H1 (cell line): Measurements from ENCODE around the gene SLC38A1. TPM values are rescaled to one million over a fixed set of nuclear protein-coding genes. Genes with fewer than 3 reads are reported as not detected.
A peak's percentile ranks its signal among the peaks of the same experiment; 100 is the strongest.

Experiments
- CTCF ChIA-PET: fragments of 300-600 bp; sonication (Branson Sonifier 250); formaldehyde crosslinking; loops from one replicate; lab custom pipeline; 2021; ENCODE audit not compliant: partially characterized antibody; lab: Charles Lee
- POLR2A ChIA-PET: fragments of 300-600 bp; sonication (Branson Sonifier 250); formaldehyde crosslinking; loops from one replicate; lab custom pipeline; 2021; ENCODE audit warnings: inconsistent platforms; ENCODE audit not compliant: partially characterized antibody; lab: Charles Lee
- DNase-seq, 2 experiments: peaks; one replicate each; pipeline versions ENCODE4 v3.0.0 to v3.0.0-alpha.2; 2010 to 2022; ENCODE audit warnings: low spot score in 2 of 2, low read depth in 1 of 2, mixed read lengths in 1 of 2
- FAIRE-seq: peaks from 2 replicates; lab custom pipeline; 2011; peaks lifted over from hg19 to GRCh38; lab: Jason Lieb, UNC
- H2AFZ ChIP-seq: 2 replicates; pipeline ENCODE4 v1.8.1; 2012; ENCODE audit warnings: low read length, inconsistent platforms
- H2AK5ac ChIP-seq: 2 replicates; pipeline ENCODE4 v1.6.1; 2013; ENCODE audit warnings: low read depth, low read length
- H2BK120ac ChIP-seq: replicated peaks from 2 replicates; pipeline ENCODE3; 2013; ENCODE audit warnings: low read depth, low read length, inconsistent platforms
- H2BK12ac ChIP-seq: 2 replicates; pipeline ENCODE4 v1.6.1; 2013; ENCODE audit warnings: low read depth, low read length
- H2BK15ac ChIP-seq: 2 replicates; pipeline ENCODE4 v1.6.1; 2013; ENCODE audit warnings: low read length
- H2BK20ac ChIP-seq: 2 replicates; pipeline ENCODE4 v1.6.1; 2013; ENCODE audit warnings: low read length
- H2BK5ac ChIP-seq: 2 replicates; pipeline ENCODE4 v1.6.1; 2013; ENCODE audit warnings: low read depth, low read length
- H3K14ac ChIP-seq: 2 replicates; pipeline ENCODE4 v1.6.1; 2013; ENCODE audit warnings: inconsistent platforms; ENCODE audit not compliant: insufficient read length
- H3K18ac ChIP-seq: 2 replicates; pipeline ENCODE4 v1.6.1; 2013; ENCODE audit warnings: low read length; ENCODE audit errors: extremely low read depth
- H3K23ac ChIP-seq: 2 replicates; pipeline ENCODE4 v1.6.1; 2013; ENCODE audit warnings: inconsistent platforms; ENCODE audit not compliant: insufficient read length
- H3K23me2 ChIP-seq: 2 replicates; pipeline ENCODE4 v1.6.1; 2013; ENCODE audit warnings: low read depth, low read length
- H3K27ac ChIP-seq: 2 replicates; pipeline ENCODE4 v1.6.1; 2011; ENCODE audit warnings: low read depth, low read length, inconsistent platforms
- H3K27me3 ChIP-seq, 4 experiments: replicated peaks in 1 of 4; 1 replicate in 1 of 4; 2 replicates in 3 of 4; pipeline versions ENCODE4 v1.6.1 to v1.8.1; 2011 to 2013; ENCODE audit warnings: low read length in 3 of 4, mild to moderate bottlenecking in 3 of 4, inconsistent platforms in 2 of 4, mixed read lengths in 2 of 4, moderate library complexity in 1 of 4; ENCODE audit not compliant: control insufficient read depth in 3 of 4, insufficient read depth in 3 of 4; ENCODE audit errors: extremely low read depth in 1 of 4
- H3K36me3 ChIP-seq, 4 experiments: 2 replicates each; pipeline versions ENCODE4 v1.6.1 to v1.8.1; 2011 to 2013; ENCODE audit warnings: mild to moderate bottlenecking in 4 of 4, low read length in 3 of 4, moderate library complexity in 2 of 4, control low read depth in 1 of 4, inconsistent platforms in 1 of 4; ENCODE audit not compliant: insufficient read depth in 4 of 4, control insufficient read depth in 2 of 4
- H3K4ac ChIP-seq: replicated peaks from 2 replicates; pipeline ENCODE3; 2013; ENCODE audit warnings: low read length, low read depth, mixed read lengths, inconsistent platforms; ENCODE audit not compliant: insufficient read length
- H3K4me1 ChIP-seq, 4 experiments: replicated peaks in 1 of 4; 1 replicate in 1 of 4; 2 replicates in 3 of 4; pipeline versions ENCODE4 v1.6.1 to v1.8.1; 2011 to 2013; ENCODE audit warnings: low read length in 3 of 4, inconsistent platforms in 2 of 4, mixed read lengths in 1 of 4; ENCODE audit not compliant: insufficient read depth in 4 of 4, control insufficient read depth in 3 of 4
- H3K4me2 ChIP-seq, 2 experiments: 2 replicates each; pipeline versions ENCODE4 v1.6.1 to v1.8.1; 2011 to 2013; ENCODE audit warnings: low read depth in 2 of 2, low read length in 2 of 2, control low read depth in 1 of 2, inconsistent platforms in 1 of 2, mild to moderate bottlenecking in 1 of 2; ENCODE audit not compliant: insufficient read depth in 1 of 2
- H3K4me3 ChIP-seq, 4 experiments: fragments of 200-600, 300-600 bp in 1 of 4; sonication (generic), shearing (Covaris generic), sonication (Bioruptor Twin) in 1 of 4; 2 replicates each; pipeline versions ENCODE4 v1.5.1 to v1.8.1; 2011 to 2016; ENCODE audit warnings: low read length in 4 of 4, low read depth in 3 of 4, control low read depth in 2 of 4, inconsistent platforms in 2 of 4, mild to moderate bottlenecking in 2 of 4, mixed read lengths in 1 of 4, moderate library complexity in 1 of 4; ENCODE audit not compliant: insufficient read depth in 2 of 4; ENCODE audit errors: extremely low read depth in 1 of 4
- H3K56ac ChIP-seq: replicated peaks from 2 replicates; pipeline ENCODE3; 2013; ENCODE audit warnings: low read depth, mild to moderate bottlenecking, mixed read lengths, low read length, inconsistent platforms; ENCODE audit not compliant: insufficient read length
- H3K79me1 ChIP-seq: 2 replicates; pipeline ENCODE4 v1.6.1; 2013; ENCODE audit warnings: low read depth, low read length, control low read depth
- H3K79me2 ChIP-seq, 2 experiments: 2 replicates each; pipeline versions ENCODE4 v1.6.1 to v1.8.1; 2012 to 2013; ENCODE audit warnings: low read length in 2 of 2, mild to moderate bottlenecking in 2 of 2, inconsistent platforms in 1 of 2; ENCODE audit not compliant: insufficient read depth in 2 of 2, control insufficient read depth in 1 of 2
- H3K9ac ChIP-seq, 4 experiments: replicated peaks in 1 of 4; 1 replicate in 1 of 4; 2 replicates in 3 of 4; pipeline versions ENCODE4 v1.6.1 to v1.8.1; 2011 to 2013; ENCODE audit warnings: low read depth in 3 of 4, low read length in 3 of 4, control low read depth in 2 of 4, mild to moderate bottlenecking in 2 of 4, moderate library complexity in 2 of 4, inconsistent platforms in 1 of 4; ENCODE audit errors: extremely low read depth in 1 of 4
- H3K9me3 ChIP-seq, 2 experiments: 2 replicates each; pipeline versions ENCODE4 v1.6.1 to v1.8.1; 2012 to 2013; ENCODE audit warnings: mild to moderate bottlenecking in 2 of 2, moderate library complexity in 2 of 2, control low read depth in 1 of 2, inconsistent platforms in 1 of 2, low read depth in 1 of 2, low read length in 1 of 2, mixed read lengths in 1 of 2; ENCODE audit not compliant: insufficient read depth in 2 of 2
- H4K20me1 ChIP-seq, 2 experiments: replicated peaks in 1 of 2; 2 replicates each; pipeline versions ENCODE3 to v1.8.1; 2011 to 2013; ENCODE audit warnings: inconsistent platforms in 2 of 2, low read length in 2 of 2, mild to moderate bottlenecking in 1 of 2; ENCODE audit not compliant: insufficient read depth in 2 of 2, control insufficient read depth in 1 of 2
- H4K5ac ChIP-seq: 2 replicates; pipeline ENCODE4 v1.6.1; 2013; ENCODE audit warnings: low read length, low read depth, mixed read lengths, inconsistent platforms; ENCODE audit not compliant: insufficient read length
- H4K8ac ChIP-seq: 2 replicates; pipeline ENCODE4 v1.8.0; 2013; ENCODE audit warnings: mild to moderate bottlenecking, moderate library complexity, low read length, inconsistent platforms; ENCODE audit not compliant: insufficient read depth; ENCODE audit errors: extremely low read depth
- H4K91ac ChIP-seq: replicated peaks from 2 replicates; pipeline ENCODE3; 2013; ENCODE audit warnings: low read length, mixed read lengths, inconsistent platforms; ENCODE audit not compliant: insufficient read length
- ASH2L ChIP-seq: fragments of 200-600, 300-600 bp; sonication (generic); IDR thresholded peaks from one replicate; pipeline ENCODE4 v1.7.1; 2017; ENCODE audit warnings: low read length
- CBX5 ChIP-seq: fragments of 300-800, 300-1000 bp; sonication (generic); IDR thresholded peaks from 2 replicates; pipeline ENCODE4 v1.7.1; 2016; ENCODE audit warnings: antibody characterized with exemption, low read length, low read depth
- CBX8 ChIP-seq: fragments of 300-800, 300-1000 bp; sonication (generic); IDR thresholded peaks from 2 replicates; pipeline ENCODE4 v1.7.1; 2016; ENCODE audit warnings: low read depth, low read length, borderline replicate concordance
- EGR1 ChIP-seq: IDR thresholded peaks from 2 replicates; pipeline ENCODE4 v1.6.1; 2011; ENCODE audit warnings: low read depth, low read length, borderline replicate concordance
- KDM4A ChIP-seq: IDR thresholded peaks from one replicate; pipeline ENCODE4 v1.7.1; 2012; ENCODE audit warnings: low read depth, mild to moderate bottlenecking, moderate library complexity, low read length, inconsistent platforms; ENCODE audit not compliant: severe bottlenecking
- NRF1 ChIP-seq: IDR thresholded peaks from 2 replicates; pipeline ENCODE4 v1.6.1; 2011; ENCODE audit warnings: mild to moderate bottlenecking, low read depth, low read length, improper control_type of control experiment
- RNF2 ChIP-seq: fragments of 200-900, 300-1000 bp; sonication (generic); IDR thresholded peaks from 2 replicates; pipeline ENCODE4 v1.7.1; 2016; ENCODE audit warnings: borderline replicate concordance, low read depth, mild to moderate bottlenecking, antibody characterized with exemption, low read length; ENCODE audit not compliant: poor library complexity, severe bottlenecking; ENCODE audit errors: missing control alignments
- SUZ12 ChIP-seq: fragments of 200-600 bp; sonication (generic); IDR thresholded peaks from 2 replicates; pipeline ENCODE4 v1.6.1; 2012; ENCODE audit warnings: mild to moderate bottlenecking, inconsistent platforms, low read length, moderate library complexity, mixed read lengths
- TAF1 ChIP-seq: IDR thresholded peaks from 2 replicates; pipeline ENCODE4 v1.6.1; 2011; ENCODE audit warnings: mild to moderate bottlenecking, low read depth, low read length
- TEAD4 ChIP-seq: IDR thresholded peaks from 2 replicates; pipeline ENCODE4 v1.6.1; 2012; ENCODE audit warnings: low read depth, low read length, inconsistent platforms, mixed read lengths
- ZNF274 ChIP-seq: IDR thresholded peaks from 2 replicates; pipeline ENCODE4 v1.7.0; 2012; ENCODE audit warnings: low read length, borderline replicate concordance; ENCODE audit errors: extremely low read depth
- polyA plus RNA-seq, 7 experiments: library from polyadenylated mRNA; depleted of rRNA in 3 of 7; stranded (reverse) in 5 of 7; unstranded in 2 of 7; fragments of >200 nt in 5 of 7; fragments of 200-250 nt in 2 of 7; gene quantifications; 1 replicate in 5 of 7; 2 replicates in 1 of 7; 4 replicates in 1 of 7; pipeline versions ENCODE4 v1.2.1 to v1.2.3, GENCODE V29; 2011 to 2013; ENCODE audit warnings: missing spikeins in 2 of 7, mixed read lengths in 2 of 7
- total RNA-seq: library from RNA; stranded (reverse); fragmentation: NEBNext Ultra II Directional; extraction: Animal tissue kit (Norgen Biotek cat#: 25700); gene quantifications from 2 replicates; pipeline ENCODE4 v1.2.1, GENCODE V29; 2021

Gene SLC38A1
- total and polyA plus RNA-seq, 2 of the 8 experiments (the other 6 are each of a cell fraction or from before 2014, with no cell fraction given): 83.4 to 242 TPM

DNA sequence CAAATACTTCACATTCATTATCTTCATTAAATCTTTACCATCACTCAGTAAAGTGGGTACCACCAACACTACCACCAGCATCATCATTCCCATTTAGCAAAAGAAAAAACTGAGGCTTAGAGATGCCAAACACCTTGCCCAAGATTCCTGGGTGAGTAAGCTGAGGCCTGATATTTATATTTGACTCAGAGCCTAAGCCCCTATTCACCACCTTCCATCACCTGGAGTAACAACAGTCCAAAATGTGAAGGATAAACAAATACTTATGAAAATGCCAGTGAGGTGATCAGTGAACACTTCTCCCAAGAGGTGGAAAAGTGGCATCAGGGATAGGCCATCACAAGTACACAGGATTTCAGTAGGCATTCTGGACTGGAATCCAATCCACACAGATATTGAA, 3.7 kb downstream of the SLC38A1 start:
- no peak for FAIRE-seq
- ChIA-PET CTCF (no interaction called here), POLR2A (interaction anchor here (0.7 to 10.3 kb wide), 8 partner anchors 7 to 108 kb away, joined by 3 to 198 read pairs (median 3); no protein-coding TSS in a partner anchor)
- peaks cover 12 to 32% (median 25%) of the 10 kb centered on the region in 4 experiments; a peak in 6 of 7 replicates for H3K4me1 ChIP-seq
- no peak overlapping the region for H2AK5ac ChIP-seq
- peaks cover 76 to 98% of the 10 kb centered on the region in 2 experiments for H3K79me2 ChIP-seq
- H2BK120ac ChIP-seq: no peak overlapping the region
- H2BK12ac ChIP-seq: no peak overlapping the region
- no peak for DNase-seq
- no peak overlapping the region for H4K8ac ChIP-seq
- H3K9ac ChIP-seq: no peak overlapping the region
- no peaks in the 10 kb centered on the region; the same call in 1 of the 2 replicates for H3K79me1 ChIP-seq
- H3K27ac ChIP-seq: no peak overlapping the region
- H4K91ac ChIP-seq: no peak overlapping the region
- H2AFZ ChIP-seq: no peak overlapping the region
- H3K9me3 ChIP-seq: no peaks in the 10 kb centered on the region
- peak overlapping the region in 2 of 4 experiments; percentile 7 to 94; a peak in 3 of 8 replicates for H3K4me3 ChIP-seq
- H2BK20ac ChIP-seq: no peak overlapping the region
- TF ChIP-seq ASH2L: no peak
- no peak for TF ChIP-seq CBX5
- TF ChIP-seq SUZ12: no peak
- TF ChIP-seq KDM4A: no peak
- no peak for TF ChIP-seq EGR1
- TF ChIP-seq NRF1: no peak
- TF ChIP-seq ZNF274: no peak
- TF ChIP-seq TAF1: no peak
- TF ChIP-seq CBX8: no peak
- TF ChIP-seq TEAD4: no peak
- TF ChIP-seq RNF2: no peak
- H4K5ac ChIP-seq: no peak overlapping the region
- no peak overlapping the region for H3K4ac ChIP-seq
- H3K27me3 ChIP-seq: no peaks in the 10 kb centered on the region
- H2BK5ac ChIP-seq: no peak overlapping the region
- no peaks in the 10 kb centered on the region; a peak in 1 of 8 replicates for H3K36me3 ChIP-seq
- H3K18ac ChIP-seq: no peak overlapping the region
- peaks cover 9% of the 10 kb centered on the region for H3K23me2 ChIP-seq
- no peak overlapping the region for H3K23ac ChIP-seq
- peak overlapping the region; percentile 72 to 91 for H3K4me2 ChIP-seq
- H4K20me1 ChIP-seq: peaks cover 25 to 40% of the 10 kb centered on the region in 2 experiments
- no peak overlapping the region for H3K14ac ChIP-seq
- no peak overlapping the region for H2BK15ac ChIP-seq
- no peak overlapping the region for H3K56ac ChIP-seq
